ENCODE measurements around the gene ABO.
"Not testable (repeated sequence)": the region's sequence is repeated elsewhere in the genome, so short reads cannot be mapped to it uniquely, and the experiment has no call there.

Gene ABO

DNA sequence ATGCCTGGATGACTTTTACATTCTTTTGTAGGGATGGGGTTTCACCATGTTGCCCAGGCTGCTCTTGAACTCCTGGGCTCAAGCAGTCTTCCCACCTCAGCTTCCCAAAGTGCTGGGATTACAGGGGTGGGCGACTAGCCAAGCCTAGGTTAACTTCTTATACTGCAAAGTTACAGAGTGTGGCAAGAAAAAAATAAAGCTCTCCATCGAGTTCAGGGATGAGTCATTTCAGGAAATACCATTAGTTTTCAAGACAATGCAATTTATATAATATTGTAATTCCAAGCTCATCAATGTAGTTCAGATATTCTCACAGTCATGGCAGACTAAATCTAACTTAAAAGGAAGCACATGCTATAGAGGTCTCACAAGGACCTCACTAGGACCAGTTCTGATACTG lies 11.5 kb upstream of the ABO start:
- no peak for DNase-seq

DNA sequence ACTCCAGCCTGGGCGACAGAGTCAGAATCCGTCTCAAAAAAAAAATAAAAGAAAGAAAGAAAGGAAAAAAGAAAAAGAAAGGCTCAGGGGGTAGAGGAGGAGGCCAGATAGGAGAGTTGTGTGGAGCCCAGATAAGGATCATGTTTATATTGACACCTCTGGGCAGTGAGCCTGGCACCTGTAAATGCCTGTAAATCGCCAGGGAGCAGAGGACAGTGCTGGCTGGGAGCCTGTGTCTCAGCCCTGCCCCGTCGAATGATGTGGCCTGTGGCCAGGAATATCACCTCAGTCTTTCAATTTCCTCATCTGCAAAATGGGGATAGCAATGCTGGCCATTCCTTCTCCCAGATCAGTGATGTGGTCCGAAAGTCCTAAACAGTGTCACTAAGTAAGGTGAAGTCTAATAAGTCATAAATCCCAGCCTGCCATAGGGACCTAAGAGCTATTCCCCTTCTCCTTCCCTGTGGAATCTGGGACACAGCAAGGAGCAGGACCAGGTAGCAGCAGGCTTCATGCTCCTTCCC lies 10.3 kb upstream of the ABO start:
- DNase-seq: no peak

DNA sequence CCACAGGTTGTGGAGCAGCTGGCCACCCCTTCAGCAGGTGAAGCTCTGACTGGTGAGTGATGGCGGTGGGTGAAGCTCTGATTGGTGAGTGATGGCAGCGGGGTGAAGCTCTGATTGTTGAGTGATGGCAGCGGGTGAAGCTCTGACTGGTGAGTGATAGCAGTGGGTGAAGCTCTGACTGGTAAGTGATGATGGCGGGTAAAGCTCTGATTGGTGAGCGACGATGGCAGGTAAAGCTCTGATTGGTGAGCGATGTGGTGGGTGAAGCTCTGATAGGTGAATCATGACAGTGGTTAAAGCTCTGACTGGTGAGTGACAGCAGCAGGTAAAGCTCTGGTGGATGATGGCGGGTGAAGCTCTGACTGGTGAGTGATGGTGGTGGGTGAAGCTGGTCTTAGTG lies 9.4 kb upstream of the ABO start:
- DNase-seq: no peak

DNA sequence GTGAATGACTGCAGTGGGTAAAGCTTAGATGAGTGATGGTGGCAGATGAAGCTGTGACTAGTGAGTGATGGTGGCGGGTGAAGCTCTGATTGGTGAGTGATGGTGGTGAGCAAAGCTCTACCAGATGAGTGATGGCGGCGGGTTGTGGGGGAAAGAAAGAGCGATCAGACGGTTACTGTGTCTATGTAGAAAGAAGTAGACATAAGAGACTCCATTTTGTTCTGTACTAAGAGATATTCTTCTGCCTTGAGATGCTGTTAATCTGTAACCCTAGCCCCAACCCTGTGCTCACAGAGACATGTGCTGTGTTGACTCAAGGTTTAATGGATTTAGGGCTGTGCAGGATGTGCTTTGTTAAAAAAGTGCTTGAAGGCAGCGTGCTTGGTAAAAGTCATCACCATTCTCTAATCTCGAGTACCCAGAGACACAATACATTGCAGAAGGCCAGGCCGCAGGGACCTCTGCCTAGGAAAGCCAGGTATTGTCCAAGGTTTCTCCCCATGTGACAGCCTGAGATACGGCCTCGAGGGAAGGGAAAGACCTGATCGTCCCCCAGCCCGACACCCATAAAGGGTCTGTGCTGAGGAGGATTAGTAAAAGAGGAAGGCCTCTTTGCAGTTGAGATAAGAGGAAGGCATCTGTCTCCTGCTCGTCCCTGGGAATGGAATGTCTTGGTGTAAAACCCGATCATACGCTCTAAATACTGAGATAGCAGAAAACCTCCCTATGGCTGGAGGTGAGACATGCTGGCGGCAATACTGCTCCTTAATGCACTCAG lies 8.4 kb upstream of the ABO start:
- not testable (repeated sequence) for DNase-seq

DNA sequence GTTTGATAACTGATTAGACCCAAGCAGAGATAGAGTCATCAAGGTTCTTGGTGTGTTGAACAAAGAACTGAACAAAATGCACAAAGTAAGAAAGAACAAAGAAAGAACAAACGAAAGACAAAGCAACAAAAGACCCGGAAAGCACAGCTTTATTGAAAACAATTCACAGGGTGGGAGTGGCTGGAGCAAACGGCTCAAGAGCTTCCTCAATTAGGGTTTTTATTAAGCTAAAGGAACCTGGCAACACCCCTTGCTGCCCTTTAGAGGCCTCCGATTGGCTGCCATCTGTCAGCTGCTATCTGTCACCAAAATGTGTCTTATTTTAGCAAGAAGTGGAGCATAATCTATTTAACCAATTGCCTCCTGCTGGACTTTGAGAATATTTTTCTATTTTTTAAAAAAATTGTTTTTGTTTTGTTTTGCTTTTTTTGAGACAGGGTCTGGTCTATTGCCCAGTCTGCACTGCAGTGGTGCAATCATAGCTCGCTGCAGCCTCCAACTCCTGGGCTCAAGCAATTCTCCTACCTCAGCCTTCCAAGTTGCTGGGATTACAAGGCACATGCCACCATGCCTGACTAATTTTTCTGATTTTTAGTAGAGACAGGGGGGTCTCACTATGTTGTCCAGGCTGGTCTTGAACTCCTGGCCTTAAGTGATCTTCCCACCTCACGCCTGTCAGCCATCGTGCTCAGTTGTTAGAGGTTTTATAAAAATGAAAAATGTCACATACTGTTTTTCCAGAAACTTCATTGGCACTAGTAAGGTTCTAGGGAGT lies 7.7 kb upstream of the ABO start:
- DNase-seq: no peak

DNA sequence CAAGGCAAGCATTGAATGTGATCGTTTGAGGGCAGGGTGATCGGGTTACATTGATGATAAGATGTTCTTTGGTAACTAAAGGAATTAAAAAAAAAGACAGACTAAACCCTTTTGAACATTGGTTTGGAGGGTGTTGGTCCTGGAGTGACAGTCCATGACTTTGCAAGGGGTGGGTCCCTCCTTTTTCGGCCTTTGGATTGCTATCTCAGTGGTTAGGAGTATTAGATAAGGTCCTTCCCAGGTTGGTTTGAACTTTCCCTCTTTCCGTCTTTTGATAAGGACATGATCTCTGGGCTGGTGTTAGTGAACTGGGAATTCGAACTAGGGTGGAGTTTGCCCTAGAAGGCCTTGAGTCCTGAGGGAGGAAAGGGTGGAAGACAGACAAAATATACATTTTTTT lies 5.4 kb upstream of the ABO start:
- no peak for DNase-seq

DNA sequence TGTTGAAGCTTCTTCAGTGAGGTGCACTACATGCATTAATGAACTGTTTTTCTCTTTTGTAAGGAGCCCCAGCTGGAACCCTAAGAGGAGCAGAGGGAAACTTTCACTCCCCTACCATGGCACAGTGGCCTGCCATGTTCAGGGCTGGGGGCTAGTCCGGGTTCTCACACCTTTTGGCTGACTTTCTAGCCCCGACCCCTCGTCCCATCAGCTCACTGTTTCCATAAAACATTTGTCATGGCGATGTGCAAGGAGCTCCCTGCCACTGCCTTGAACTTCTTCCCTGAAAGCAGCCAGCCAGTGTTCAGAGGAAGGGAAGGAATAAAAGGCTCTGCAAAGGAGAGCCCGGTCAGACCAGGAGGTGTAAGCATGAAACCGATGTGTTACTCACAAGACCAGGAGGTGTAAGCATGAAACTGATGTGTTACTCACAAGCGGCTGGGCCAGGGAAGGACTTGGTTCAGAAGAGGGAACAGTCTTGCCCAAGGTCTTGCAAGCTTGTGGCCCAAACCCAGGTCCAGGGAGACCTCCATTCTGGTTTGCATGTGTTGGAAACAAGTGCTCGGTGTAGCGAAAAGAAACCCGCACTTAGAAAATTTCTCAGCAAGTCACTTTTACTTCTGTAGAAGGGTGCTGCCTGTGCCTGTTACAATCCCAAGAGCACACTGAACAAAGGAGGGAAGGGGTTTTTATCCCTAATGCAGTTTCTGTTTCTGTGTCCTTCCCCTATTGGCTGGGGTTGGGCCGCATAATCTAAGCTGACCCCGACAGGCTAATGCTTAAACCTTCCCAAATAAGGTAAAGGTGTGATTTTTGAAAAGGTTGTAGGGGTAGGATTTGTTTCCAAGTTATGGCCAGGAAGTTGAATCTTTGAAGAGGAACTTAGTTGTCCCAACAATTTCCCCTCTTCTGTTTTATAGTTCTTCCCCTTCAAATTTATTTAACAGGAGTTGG lies 3.4 kb upstream of the ABO start:
- DNase-seq: no peak

DNA sequence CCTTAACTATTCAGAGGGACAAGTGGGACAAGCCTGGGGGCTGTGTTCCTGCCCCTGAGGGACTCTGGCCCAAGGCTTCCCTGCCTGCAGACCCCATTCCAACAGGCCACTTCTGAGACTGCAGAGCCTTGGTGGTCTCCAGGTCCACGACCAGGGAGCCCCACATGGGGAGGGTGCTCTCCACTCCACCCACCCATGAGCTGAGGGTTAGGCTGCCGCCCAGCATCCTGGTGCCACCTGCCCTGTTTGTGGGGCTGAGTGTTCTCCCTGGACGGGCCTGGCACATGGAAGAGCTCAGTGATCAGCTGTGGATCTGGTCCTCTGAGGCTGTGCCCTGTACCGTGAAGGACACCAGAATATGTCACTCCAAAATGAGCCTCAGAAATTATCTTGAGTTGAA lies 2.5 kb upstream of the ABO start:
- no peak for DNase-seq

DNA sequence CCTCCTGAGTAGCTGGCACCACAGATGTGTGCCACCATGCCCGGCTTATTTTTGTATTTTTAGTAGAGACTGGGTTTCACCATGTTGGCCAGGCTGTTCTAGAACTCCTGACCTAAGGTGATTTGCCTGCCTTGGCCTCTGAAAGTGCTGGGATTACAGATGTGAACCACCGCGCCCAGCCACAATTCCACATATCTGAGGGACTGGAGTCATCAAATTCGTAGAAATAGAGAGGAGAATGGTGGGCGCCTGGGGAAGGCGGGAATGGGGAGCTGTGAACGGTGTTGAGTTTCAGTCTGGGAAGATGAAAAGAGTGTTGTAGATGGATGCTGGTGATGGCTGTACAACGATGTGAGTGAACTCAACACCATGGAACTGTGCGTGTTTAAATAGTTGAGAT lies 1.9 kb upstream of the ABO start:
- DNase-seq: no peak

DNA sequence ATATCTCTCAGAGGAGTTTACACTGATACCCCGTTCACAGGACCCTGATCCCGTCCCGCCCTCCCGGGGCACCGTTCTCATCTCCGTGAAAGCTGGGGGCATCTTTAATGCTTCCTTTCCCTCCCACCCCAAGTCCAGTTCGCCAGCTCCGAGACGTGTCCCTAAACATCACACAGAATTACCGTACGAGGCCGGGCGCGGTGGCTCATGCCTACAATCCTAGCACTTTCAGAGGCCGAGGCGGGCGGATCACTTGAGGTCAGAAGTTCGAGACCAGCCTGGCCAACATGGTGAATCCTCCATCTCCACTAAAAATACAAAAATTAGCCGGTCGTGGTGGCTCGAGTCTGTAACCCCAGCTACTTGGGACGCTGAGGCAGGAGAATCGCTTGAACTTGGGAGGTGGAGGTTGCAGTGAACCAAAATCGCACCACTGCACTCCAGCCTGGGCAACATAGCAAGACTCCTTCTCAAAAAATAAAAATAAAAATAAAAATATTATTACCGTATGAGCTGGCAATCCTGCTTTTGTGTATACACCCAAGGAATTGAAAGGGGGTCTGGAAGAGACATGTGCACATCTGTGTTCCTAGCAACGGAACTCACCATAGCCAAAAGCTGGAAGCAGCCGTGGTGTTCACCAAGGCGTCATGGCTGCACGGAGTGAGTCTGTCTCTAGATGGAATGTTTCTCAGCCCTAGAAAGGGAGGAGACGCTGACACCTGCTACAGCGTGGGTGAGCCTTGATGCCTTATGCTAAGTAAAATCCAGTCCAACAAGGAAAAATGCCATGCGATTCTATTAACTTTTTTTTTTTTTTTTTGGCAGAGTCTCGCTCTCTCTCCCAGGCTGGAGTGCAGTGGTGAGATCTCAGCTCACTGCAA lies 1.2 kb upstream of the ABO start:
- DNase-seq: no peak

DNA sequence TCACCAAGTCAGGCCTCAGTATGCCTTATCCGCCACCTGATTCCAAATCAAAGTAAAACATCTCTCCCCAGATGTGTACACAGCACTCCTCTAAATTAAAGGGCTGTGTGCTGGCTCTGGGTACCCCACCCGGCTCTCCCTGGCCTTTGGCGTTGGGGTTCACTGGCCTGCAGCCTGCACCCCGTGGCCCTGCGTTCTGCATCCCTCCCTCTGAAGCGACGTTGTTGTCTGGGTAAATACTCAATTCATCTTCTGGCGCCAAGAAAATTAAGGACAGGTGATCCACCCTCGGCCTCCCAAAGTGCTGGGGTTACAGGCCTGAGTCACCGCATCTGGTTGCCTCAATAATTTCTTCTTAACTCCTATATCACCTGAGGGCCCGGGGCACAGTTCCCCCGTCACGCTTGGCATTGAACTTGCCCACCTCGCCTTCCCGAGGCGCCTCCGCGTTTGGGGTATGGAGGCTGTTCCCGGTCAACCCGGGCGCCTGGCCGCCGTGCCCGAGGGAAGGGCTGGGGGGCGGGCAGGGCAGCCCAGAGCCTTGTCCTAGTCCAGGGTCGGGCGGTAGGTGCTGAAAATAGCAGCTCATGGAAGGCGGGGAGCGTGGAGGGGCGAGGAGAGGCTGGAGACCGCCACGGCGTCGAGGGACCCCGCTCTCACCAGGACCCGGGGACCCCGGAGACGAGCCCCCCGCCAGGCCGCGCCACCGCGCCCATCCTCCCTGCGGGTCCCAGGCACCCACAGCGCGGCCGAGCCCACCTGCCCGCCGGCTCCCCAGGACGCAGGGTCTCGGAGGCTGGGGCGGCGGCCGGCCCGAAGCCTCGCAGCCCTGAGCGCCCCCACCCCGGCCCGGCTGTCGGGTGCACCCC lies 531 bp downstream of the ABO start:
- DNase-seq: no peak

DNA sequence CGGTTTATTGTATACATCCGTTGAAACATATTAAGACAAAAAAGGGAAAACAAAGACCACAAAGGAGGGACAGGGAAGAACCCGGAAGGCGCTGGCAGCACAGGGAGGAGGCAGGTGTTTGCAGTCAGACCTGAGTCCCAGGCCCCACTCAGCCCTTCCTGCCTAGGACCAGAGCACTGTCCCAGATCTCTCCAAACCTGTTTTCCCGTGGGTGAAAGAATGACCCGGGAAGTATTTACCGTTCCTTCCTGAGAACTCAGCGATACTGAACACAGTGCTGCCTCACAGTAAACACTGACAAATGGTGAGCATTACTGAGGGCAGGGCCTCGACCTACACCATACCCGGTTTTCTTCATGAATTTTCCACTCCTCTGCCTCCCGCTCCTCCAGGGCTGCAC lies 1.2 kb downstream of the ABO start:
- no peak for DNase-seq

DNA sequence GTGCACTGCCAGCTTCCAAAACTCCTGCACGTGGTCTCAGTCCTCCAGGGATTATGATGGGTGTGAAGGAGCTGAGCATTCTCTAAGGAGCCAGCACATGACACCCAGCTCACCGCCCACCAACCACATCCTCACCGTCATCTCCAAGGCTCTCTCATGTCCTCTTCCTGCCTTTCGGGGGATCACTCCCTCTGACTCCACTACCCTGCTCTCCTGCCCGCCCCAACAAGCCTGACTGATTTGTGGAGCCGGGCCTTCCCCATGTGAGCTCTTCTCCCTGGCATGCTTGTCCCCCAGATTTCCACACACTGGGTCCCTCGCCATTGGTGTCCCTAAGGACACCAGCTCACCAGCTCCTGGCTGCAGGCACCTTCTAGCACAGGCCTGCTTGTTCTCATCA lies 1.9 kb downstream of the ABO start:
- no peak for DNase-seq

DNA sequence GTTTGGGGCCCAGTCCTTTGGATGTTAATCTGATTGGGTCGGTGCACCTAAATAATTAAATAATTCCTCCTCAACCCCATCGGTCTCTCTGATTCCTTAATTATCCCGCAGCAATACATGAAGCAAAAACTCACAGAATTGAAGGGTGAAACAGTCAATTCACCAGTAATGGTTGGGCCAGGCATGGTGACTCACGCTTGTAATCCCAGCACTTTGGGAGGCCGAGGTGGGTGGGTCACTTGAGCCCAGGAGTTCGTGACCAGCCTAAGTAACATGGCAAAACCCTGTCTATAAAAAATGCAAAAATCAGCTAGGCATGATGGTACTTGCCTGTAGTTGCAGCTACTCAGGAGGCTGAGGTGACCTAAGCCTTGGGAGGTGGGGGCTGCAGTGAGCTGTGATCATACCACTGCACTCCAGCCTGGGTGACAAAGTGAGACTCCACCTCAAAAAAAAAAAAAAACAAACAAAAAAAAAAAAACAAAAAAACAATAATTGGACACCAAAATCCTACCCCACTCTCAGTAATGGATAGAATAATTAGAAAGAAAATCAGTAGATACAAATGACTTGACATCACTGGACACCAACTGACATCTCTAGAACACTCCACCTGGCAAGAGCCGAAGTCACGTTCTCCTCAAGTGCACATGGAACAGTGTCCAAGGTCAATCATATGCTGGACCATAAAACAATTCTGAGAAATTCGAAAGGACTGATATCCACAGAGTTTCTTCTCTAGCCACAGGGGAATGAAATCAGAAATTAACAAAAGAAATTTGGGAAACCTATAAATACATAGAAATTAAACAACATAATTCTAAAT lies 5.3 kb downstream of the ABO start:
- DNase-seq: no peak

DNA sequence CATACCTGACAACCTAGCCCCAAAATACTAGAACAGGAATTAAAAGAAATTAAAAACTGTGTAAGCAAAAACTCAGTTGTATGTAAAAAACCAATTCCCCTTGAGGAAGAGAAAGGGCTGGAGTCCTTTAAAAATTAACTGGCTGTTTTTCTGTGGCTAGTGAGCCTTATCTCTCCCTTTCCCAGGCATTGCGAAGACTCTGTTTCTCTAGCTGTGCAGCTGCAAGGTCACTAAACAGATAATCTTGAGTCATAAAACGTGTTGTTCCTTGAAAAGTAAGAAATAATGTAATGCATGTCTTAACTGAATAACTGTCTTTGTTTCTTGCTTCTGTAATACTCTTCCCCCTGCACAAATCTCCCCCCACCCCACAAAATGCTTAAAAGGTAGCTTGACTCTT lies 5.9 kb downstream of the ABO start:
- DNase-seq: not testable (repeated sequence)

DNA sequence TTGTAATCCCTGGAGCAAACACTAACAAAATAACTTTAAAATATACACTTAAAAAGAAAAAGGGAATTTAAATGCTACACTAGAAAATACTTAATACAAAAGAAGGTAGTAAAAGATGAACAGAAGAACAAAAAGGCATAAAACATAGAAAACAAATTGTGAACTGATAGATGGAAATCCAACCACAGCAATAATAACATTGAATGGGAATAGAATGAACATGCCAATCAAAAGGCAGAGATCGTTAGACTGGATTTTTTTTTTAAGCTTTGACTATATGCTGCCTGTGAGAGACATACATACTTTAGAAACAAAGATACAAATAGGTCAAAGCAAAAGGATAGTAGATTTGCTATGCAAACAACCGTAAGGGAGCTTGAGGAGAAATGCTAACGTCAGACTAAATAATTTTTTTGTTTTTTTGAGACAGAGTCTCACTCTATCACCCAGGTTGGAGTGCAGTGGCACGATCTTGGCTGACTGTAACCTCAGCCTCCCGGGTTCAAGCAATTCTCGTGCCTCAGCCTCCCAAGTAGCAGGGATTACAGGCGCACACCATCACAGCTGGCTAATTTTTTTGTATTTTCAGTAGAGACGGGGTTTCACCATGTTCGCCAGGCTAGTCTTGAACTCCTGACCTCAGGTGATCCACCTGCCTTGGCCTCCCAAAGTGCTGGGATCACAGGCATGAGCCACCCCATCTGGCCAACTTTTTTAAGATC lies 6.5 kb downstream of the ABO start:
- no peak for DNase-seq

DNA sequence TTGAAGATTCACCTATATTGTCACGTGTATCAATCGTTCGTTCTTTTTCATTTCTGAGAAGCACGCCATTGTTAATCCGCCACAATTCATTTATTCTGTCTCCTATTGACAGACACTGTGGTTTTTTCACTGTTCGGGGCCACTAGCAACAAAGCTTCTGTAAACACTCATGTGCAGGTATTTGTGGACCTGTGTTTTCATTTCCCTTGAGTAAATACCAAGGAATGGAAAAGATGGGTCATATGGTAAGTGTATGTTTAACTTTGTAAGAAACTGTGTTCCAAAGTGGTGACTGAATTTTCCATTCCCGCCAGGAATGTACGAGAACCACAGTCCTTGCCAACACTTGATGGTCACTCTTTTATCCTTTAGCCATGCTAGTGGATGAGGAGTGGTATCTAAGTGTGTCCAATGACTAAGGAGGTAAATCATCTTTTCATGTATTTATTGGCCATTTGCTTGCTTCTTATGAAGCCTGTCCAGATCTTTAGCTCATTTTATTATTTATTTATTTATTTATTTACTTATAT lies 10.7 kb downstream of the ABO start:
- DNase-seq: no peak

DNA sequence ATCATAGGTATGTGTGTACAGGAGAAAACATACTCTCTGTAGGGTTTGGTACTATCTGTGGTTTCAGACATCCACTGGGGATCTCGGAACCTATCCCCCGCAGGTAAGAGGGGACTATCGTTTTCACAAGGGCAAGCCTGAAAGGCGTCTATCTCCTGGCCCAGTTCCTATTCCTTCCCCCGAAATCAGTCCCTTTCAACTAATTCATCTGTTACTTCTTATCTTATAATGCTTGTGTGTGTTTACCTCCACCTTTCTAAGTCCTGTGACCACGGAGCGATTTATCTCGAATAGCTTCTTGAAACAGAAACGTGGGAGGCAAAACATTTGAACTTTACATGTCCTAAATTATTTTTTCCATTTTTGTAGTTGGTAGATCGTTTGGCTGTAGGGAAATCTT lies 11.4 kb downstream of the ABO start:
- DNase-seq: no peak

DNA sequence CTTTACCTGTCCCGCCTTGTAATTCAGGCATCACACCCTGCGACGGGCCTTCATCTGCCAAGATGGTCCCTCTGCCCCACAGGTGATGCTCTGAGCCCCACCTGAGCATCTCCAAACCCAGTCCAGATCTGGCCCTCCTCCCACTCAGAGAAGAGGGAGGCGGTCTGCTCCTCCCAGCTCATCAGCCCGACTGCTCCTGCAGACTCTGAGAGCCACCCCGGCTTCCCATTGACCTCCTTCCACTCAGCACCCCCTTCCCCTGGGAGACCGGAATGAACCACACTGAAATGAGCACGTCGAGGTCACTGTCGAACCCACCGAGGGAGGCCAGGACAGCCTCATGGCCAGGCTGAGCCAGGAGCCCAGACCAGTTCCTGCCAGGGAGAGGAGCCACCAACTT lies 12.8 kb downstream of the ABO start:
- no peak for DNase-seq

Data from CD4-positive, alpha-beta T cell treated with Interleukin-10 for 1 hour (primary cell).